IPS-NIHi7 (cell line): ENCODE measurements around the gene UACA.

Source experiments
- DNase-seq: peaks from one replicate; pipeline ENCODE4 v3.0.0; 2012; ENCODE audit warnings: mixed read lengths; ENCODE audit errors: extremely low spot score

The UACA gene

DNA sequence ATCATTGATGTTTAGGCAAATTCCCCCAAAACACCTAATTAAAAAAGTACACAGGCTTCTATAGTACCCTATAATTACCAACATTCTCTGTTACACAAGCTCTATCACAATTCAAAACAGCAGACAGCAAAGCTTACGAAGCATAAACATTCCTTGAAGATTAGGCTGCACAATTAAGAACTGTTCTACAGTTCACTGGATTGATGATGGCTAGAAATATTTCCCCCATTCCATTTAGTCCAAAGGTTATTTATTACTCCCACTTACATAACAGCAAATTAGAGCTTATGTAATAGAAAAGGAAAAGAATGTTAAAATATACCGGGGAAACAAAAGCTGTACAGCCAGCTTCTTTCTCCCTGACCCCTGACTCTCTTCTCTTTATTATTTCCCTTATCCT is 49.3 kb downstream of the UACA start:
- DNase-seq, result no peak

DNA sequence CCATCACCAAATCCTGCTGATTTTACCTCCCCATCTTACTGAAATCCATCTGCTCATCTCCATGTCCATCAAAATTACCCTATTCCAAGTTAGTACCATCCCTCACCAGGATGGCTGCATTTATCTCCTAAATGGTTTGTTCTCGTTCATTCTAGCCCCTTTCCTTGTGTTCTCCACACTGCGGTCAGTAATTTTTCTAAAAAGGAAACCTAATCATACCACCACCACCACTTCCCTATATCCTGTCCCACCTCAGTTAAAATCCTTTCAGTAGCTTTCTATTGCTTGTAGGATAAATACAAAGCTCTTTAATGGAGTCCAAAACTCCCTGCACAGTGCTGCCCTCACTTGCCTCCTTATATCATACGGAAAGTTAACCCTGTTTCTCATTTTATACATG is 51.1 kb downstream of the UACA start:
- no peak for DNase-seq

DNA sequence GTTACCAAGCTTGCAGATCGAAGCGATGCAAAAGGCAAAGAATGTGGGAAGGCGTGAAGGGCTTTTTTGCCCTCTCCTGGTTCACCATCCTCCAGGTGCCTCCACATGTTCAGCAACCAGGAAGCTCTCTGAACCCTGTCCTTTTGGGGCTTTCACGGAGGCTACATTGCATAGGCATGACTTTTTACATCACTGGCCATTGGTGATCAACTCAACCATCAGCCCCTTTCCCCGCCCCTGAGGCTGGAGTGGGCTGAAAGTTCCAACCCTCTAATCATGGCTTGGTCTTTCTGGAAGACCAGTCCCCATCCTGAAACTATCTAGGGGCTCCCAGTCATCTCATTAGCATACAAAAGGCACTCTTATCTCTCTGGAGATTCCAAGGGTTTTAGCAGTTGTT is 52.6 kb downstream of the UACA start:
- DNase-seq, result no peak

DNA sequence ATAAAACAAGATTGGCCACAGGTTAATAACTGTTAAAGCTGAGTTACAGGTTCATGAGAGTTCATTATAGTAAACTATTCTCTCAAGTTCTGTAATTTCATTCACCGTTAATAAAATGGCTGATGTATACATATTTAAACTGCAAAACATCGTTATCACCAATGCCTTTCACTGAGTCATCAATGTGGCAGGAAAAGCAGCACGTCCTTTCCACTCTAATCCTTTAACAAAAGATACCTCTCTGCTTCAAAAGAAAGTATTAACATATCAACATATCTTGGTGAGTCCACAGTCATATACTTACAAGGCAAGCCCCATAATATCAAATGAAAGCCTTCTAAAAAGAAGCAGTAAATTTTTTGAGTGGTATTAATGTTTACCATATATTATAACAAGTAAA is 54.5 kb downstream of the UACA start:
- no peak for DNase-seq

DNA sequence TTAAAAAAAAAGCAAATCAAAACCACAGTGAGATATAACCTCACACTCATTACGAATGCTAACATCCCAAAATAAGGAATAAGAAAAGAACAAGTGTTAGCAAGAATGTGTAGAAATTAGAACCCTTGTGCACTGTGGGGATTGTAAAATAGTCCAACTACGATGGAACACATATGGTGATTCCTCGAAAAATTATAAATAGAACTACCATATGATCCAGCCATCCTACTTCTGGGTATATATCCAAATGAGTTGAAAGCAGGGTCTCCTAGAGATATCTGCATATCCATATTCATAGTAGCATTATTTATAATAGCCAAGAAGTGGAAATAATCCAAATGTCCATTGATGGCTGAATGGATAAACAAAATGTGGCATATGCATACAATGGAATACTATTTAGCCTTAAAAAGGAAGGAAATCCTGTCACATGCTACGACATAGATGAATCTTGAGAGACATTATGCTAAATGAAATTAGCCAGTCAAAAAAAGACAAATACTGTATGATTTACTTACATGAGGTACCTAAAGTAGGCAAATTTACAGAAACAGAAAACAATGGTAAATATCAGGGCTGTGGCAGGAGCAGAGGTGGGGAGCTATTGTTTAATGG is 55.6 kb downstream of the UACA start:
- no peak for DNase-seq

DNA sequence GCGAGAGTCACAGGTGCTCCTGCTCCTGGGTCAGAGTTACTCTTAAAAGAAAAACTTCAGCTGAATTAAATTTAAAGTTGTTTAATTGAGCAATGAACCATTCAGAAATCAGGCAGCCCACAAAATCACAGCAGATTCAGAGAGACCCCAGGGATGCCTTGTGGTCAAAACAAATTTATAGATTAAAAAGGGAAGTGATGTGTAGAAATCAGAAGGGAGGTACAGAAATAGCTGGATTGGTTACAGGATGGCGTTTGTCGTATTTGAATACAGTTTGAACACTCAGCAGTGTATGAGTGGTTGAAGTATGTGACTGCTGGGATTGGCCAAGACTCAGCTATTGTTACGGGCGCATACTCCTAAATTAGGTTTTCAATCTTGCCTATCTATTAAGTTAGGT is 58.6 kb downstream of the UACA start:
- no peak for DNase-seq

DNA sequence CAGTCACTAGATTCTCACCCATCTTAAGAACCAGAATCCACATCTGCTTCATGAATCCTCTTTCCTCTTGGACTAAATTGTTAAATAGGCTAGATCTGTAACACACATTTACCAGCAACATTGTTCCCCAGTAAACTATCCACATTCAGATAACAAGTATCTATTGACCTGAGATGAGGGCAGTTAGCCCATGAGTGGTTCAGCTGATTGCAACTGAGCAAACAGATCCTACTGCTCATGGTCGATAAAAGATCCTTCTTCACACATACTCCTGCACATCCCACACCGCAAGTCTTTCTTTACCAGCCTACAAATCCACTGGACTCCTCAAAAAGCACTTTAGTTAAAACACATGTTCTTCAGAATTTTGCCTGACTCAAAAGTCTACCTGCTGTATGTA is 59.2 kb downstream of the UACA start:
- DNase-seq, result no peak

DNA sequence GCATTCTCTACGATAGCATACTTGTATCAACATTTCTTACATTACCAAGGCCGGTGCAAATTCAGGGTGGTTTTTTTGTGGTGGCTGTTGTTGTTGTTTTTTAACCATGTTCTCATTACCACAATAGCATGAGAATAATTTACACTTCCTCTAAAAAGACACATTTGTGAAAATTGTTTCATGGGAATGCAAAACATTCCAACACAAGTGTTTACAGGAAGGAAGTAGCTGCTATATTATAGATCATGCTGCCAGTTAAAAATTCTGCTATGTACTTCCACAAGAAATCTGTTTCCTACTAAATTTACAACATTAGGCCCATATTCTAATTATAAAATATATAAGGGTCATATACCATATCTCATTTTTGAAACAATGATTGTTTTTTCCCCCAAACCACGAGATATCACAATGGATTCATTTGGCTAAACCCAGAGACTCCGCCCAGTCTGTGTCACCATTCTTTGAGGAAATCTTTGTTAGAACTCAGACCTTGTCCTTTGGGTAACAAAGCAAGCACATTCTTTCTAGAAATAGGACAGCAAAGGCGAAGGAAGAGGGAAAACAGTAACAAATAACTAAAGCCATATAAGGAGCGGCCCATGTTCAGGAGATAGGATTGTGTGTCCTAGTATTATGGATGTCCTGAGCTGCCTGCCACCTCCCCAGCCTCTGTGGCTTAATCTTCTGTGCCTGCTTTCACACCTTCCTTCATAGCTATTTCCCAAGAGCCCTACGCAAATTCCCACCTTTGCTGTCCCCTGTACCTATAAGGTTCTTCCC is 60.1 kb downstream of the UACA start:
- DNase-seq, result no peak

DNA sequence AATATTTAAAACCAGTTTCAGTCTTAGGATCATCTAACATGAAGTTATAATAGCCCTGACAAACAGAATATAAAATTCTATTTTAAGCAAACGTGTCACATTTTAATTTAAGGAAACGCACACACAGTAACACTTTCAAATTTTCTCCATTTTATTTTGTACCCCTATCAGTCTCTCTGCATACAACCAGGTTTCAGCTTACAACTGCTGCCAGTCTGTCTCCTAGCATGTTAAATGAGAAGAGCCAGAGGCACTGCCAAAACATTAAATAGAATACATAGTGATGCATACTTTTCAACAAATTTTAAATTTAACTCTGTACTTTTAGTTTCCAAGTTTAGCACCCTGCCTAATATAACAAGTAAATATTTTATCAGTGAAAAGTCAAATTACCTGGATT is 60.8 kb downstream of the UACA start:
- DNase-seq, result no peak

DNA sequence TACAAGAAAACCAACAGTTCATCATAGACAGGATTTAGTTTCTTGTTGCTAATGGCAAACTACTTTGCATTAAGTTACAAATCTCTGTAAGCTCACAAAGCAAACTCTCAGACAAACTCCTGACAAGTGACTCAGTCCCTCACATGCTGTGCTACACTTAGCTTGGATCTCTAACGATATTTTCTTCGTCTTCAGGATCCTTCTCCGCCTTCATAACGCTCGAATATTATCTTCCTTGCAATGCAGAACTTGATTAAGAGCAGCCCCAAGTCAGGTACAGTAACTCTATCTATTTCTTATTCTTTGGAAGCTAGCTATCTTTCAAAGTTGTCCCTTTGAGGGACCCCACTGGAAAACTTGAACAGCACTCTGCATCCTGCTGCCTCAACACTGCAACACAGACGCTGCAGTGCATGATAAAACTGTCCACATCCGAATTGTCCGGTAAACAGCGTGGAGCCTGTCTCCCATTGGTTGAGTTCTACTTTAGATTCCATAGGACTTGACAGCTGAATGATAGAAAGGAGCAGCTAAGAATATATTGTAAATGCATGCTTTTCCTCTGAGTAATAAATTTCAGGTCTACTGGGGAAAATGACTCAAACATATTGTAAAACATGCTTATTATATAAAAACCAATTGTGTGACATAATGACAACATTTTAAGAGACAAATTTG is 61.3 kb downstream of the UACA start:
- no peak for DNase-seq

DNA sequence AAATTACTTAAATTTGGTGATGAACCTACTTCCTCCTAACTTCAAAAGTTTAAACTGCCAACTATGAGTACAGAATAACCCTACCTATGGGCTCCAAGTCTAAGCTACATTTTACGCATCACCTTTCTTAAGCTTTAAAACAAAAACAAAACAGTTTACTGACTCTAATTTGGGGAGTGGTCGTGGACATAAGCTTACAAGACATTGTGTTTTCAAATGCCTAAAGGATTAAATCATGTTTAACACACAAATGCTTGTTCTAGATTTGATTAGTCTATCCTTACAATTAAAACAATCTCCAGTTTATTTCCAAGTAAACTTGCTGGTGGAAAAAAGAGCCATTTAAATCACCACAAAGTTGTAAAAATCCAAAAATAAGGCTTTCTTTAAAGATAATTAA is 62.2 kb downstream of the UACA start:
- DNase-seq, result no peak

DNA sequence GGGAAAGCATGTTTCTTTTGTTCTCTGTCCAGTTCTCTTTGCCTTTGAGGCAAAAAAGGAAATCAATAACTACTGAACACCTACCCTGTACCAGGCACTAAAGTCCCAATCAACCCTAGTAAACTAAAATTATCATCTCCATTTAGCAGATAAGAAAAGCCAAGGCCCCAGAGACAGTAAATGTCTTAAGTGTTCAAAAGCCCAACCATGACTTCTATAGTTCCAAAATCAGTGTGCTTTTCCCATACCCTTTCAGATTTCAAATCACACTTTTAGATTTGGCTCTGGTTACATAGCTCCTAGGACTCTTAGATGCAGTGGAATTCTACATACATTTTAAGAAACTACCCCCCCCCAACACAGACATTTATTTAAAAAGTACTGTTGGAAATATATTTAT is 63.5 kb downstream of the UACA start:
- DNase-seq, result no peak

DNA sequence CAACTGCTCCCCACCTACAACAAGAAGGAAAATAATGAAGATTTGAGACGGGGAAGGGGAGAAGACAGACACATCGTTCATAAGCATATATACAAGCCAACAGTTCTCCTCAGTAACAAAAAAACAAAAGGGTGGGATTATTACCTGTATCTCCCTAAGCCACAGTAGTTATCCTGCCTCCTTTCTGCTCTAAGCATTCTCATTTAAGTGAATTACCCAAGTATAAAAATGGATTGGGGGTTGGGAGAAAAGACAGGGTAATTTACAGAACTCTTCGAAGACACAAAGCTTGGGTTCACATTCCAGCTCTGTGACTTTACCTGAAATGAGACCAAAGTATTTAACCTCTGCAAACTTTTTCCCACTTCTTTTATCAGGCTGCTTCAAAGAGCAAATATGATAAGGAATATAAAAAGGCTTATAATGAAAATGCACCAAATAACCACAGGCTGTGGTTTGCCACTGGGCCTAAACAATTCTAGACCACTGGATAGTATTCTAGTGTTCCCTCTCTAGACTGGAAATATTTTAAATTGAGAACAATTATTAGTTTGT is 64.4 kb downstream of the UACA start:
- no peak for DNase-seq

DNA sequence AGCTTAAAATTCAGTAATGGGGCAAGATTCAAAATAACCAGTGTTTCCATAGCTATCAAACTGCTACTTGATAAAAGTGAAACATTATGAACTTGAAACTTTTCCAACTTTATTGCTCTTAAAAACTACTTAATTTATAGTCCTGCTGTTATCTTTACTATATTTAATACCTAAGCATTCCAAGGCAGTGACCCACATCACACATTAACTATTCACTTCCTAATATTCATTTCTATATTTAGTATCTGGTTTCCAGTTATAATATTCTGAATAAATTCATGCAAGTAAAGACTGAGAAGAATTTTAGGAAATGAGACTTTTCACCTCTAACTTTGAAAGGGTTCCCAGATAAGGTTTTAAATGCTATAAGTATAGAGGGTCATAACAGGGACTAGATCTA is 64.9 kb downstream of the UACA start:
- no peak for DNase-seq

DNA sequence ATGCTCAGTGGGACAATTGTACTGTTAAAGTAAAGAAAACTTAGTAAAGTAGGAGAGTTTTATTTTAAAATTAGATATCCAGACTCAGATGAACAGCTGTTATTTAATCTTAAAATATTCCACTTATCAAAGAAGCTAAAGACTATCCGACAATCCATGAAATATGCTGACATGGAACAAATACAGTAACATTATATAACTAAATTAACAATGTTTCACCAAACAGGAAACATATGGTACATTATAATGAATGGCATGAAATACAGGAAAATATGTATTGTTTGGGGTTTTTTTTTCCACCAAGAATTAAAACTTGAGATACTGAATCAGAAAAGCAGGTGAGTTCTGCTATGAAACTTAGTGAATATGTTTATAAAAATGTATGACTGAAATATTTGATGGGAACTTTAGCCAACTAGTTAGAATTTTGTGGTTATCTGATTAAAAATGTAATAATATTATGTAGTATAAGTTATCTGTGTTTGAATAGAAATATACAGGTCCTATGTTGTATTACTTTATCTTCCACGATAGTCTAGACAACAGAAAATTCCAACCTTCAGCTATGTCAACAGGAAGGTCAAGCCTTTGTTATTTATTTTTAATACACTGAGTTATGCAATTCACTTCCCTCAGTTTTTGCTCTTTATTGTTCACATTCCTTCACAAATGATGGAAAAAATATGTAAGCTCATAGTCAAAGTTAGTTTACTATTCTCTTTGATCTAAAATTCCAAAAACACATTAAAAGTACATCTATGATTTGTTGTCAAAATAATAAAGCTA is 72.7 kb downstream of the UACA start:
- no peak for DNase-seq

DNA sequence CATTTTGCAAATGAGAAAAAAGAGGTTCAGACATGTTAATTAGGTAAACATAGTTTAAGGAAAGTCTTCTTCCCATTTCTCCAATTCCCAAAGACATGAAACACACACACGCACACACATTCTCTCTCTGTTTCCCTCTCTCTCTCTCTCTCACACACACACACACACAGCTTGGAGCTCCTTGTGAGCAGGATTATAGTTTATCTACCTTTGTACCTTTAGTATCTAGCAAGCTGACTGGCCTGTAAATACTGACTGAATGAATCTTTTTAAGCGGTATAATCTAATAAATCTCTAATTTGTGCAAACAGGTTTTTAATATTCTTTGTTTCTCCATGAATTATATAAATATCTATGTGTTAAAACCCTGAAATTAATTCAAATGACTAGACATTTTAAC is 73.3 kb downstream of the UACA start:
- DNase-seq, result no peak

DNA sequence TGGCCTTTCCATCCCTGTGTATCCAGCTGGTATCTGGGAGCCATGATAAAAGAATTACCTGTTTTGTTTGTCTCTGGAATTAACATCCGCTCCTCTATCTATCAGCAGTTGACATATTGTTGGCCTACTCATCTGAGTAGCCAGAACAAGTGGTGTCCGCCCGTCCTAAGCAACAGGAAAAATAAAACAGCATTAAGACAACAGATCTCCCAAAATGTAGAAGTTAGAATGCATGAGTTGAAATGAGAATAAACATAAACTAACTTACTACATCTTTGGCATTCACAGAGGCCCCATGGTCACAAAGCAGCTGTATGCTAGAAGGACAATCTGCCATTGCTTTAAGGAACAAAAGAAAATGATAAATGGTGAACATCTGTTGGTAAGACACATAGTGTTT is 75.9 kb downstream of the UACA start:
- no peak for DNase-seq

DNA sequence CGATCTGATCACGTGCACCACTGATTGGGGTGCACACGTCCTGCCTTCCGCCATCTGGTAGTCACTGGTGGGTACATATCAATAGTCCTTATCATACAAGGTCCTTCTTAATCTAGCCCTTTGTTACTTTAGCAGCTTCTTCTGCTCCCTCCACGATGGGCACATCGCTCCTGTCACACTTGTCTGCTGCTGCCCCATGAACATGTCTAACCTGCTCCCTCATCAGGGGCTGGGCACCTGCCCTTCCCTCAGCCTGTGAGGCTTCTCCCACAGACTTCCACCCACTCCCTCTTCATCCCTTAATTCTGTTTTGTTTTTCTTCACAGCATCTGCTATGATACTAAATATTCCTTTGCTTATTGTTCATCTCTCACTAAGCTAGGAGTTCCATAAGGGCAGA is 82.5 kb downstream of the UACA start:
- DNase-seq, result no peak

DNA sequence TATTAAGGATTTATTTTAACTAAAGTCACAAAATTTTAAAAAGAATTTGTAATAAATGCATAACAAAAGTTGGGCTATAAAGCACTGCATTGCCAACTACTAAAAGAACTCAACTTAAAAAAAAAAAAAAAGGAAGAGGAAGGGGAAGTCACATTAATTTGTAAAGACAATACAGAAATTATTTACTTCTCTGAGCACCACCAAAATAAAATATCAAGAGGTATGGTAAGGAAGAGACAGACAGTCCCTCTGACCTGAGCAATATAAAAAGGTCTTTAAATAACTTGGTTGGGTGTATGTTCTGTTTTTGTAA is 83.5 kb downstream of the UACA start:
- DNase-seq, result no peak

DNA sequence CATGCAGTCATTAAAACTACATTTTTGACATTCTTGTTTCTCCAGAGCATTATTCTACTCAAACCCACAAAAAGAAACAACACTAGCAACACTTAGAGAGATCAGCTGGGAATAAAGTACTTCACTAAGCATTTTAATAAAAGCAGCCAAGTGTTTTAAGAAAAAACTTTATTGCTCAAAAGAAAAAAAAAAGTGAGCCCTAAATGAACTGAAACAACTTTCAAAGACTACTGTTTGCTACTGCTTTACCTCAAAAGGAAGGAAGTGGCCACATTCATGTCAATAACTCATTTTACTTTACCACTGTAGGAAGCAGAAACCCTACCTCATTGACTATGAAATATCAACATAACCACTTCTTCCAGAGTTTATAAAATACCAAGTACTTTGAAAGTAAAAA is 91.3 kb downstream of the UACA start:
- DNase-seq, result no peak

DNA sequence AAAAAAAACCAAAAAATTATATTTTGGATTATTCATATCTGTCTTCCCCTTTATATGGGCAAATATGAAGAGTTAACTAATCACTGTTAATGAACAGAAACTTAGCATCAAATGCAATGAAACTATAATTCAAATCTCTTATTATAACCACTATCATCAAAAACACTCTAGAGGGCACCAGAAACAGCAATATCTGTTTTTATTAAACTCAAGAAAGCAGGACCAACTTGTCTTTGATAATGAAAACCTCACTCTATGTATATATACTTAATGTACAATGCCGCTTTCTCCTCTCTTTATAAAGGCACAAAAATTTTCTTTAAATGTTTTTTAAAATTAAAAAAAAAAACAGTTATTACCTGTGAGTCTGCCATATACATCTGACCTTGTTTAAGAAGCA is 92.7 kb downstream of the UACA start:
- no peak for DNase-seq

DNA sequence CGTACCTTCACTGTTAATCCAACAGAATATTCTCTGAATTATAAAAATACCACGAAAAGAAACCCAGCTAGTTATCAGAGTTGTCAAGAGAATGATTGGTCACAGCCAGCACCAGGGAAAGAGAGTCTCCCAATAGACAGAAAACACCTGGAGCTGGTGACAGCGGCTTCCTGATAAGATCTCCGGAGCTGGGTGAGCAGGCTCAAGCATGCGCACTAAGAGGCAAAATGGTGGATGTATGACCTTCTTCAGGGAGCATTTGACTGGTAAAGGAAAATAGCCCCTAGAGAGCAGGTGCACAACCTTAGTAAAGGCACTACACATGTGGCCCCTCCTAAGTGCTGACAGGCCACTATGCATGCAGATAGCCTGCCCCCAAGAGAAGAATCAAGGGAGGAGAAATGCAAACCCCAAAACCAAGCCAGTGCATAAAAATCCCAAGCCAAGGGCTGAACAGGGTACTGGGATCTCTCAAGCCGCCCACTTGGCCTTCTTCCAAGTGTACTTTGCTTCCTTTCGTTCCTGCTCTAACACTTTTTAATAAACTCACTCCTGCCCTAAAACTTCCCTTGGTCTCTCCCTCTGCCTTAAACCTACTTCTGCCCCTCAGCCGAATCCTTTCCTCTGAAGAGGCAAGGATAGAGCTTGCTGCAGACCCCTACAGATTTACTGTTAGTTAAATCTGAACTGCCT is 93.2 kb downstream of the UACA start:
- DNase-seq, result no peak
